NCI-H187 (cell line): ENCODE measurements around the gene CACNG6.
"Not testable (repeated sequence)": the region's sequence is repeated elsewhere in the genome, so short reads cannot be mapped to it uniquely, and the experiment has no call there.

Experiments used
- DNase-seq, 2 experiments: peaks; one replicate each; lab custom pipeline; 2025; lab: John Stamatoyannopoulos, UW

CACNG6 gene, protein sequence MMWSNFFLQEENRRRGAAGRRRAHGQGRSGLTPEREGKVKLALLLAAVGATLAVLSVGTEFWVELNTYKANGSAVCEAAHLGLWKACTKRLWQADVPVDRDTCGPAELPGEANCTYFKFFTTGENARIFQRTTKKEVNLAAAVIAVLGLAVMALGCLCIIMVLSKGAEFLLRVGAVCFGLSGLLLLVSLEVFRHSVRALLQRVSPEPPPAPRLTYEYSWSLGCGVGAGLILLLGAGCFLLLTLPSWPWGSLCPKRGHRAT

DNA sequence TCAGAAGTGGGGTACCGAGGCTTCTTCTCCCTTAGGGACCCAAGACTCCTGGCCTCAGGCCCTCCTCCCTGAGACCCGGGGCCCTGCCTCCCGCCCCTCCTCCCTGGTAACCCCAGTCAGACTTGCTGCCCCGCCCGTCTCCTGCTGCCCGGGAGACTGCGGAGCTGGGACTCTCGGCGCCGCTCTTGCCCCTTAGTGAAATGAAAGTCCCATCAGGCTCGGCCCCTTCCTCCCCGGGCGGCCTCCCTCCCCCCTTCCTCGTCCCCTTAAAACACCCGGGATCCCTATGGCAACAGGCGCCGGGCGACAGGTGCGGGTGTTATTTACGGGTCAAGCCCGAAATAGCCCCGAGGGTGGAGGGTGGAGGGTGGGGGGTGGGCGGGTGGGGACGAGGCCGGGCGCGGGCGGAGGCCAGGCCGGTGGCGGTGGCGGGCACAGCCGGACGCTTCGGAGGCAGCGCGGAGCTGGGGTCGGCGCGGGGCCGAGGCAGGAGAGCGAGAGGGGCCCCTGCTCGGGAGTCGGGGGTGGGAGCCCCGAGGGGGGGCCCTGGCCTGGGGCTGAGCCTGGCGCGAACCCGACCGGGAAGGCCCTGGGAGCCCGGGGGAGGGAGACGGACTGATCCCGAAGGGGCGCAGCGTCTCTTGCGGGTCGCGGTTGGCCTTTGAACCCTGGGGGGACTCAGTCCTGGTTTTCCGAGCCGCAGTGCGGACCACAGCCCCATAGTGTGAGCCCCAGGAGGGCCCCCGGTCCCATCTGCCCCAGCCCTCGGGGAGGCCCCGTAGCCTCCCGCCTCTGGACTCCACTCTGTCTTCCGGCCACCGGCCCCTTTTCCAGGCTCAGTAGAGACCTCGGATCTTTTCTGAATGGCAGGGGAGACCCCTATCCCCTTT lies at the start of gene CACNG6:
Gene CACNG6 (plus strand): TSS at position 414 of the 890 bp plus-strand sequence. CDS start 1,241 bp downstream, outside the sequence.
- no peak for DNase-seq

DNA sequence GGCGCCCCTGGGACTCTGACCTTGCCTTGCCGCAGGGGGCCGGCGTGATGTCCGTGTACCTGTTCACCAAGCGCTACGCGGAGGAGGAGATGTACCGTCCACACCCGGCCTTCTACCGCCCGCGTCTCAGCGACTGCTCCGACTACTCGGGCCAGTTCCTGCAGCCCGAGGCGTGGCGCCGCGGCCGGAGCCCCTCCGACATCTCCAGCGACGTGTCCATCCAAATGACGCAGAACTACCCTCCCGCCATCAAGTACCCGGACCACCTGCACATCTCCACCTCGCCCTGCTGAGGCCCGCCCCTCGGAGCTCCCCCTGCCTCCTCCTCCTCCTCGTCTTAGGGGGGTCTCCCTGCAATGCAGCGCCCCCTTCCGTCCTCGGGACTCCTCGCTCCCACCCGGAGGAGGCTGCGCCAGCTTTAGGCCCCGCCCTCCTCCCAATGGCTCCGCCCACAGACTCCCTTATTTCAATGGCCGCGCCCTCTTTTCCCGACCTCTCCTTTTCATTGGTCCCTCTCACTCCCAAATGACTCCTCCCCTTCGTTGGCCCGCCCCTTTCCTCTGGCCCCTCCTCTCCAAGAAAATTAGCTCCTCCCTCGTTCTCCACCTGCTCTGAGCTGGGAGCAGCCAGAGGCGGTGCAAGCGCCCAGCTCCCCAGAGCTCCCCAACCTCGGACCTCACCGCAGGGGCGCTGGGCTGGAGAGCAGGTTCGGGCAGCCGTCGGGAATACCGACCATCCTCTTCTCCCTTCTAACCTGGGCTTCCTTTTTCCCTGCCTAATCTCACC lies 49.2 kb upstream of the CACNG6 start:
- DNase-seq, result no peak

DNA sequence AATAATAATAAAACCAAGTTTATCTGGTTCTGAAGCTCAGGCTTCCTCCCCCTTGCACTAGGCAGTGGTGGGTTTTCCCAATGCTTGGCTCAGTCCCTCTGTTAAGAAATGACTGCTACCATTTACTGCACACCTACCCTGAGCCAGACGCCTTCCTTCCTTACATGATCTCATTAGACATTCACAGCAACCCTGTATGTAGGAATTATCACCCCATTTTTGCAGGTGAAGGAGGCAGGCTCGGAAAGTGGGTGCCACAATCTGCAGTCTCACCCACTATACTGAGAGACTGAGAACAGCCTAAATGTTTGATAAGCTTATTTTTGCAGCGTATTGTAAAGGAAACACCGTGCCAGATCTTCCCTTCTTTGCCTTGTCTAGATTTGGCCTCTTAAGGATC lies 47.0 kb upstream of the CACNG6 start:
- no peak for DNase-seq

DNA sequence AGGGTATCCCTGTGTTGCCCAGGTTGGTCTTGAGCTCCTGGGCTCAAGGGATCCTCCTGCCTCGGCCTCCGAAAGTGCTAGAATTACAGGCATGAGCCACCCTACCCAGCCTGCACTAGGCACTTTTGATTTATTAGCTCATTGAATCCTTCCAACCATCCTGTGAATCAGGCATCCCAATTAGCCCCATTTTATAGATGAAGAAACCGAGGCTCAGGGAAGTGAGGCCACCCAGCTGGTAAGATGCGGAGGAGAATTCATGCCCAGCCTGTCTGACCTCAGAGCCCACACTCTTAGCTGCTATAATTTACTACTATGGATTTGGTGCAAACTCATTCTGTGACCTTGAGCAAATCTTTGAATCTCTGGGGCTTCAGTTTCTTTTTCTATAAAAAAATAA lies 46.5 kb upstream of the CACNG6 start:
- DNase-seq, result no peak

DNA sequence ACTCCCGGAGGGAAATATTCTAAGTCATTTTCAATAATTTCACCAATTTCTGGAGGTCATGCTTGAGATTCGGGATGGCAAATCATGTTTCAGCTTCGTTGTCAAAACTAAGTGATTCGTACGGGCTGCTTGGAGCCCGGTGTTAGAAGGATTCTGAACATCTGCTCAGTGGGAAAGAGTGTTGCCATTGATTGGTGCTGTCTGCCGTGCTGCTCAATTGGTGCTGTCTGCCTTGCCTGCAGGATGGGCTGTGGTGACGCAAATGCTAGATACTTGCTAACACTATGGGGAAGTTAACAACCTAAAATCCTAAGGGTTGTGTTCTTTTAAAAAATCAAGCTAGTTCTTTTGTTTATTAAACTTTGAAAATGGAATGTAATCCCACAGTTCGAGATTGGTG lies 46.0 kb upstream of the CACNG6 start:
- no peak for DNase-seq

DNA sequence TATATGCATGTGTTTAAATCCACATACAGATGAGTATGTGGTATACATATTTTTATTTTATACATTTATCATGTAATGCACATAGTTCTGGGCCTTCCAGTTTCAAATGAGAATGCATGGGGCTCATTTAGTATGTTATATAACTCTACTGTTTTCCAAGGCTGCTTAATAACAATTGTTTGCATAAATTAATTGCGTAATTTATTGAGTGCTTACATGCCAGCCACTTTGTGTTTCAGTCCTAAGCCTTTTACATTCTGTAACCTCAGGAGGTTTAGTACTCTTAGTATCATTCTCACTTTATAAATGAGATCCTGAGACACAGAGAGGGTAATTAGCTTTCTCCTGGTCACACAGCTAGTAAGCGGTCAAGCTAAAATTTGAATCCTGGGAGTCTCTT lies 45.4 kb upstream of the CACNG6 start:
- no peak for DNase-seq

DNA sequence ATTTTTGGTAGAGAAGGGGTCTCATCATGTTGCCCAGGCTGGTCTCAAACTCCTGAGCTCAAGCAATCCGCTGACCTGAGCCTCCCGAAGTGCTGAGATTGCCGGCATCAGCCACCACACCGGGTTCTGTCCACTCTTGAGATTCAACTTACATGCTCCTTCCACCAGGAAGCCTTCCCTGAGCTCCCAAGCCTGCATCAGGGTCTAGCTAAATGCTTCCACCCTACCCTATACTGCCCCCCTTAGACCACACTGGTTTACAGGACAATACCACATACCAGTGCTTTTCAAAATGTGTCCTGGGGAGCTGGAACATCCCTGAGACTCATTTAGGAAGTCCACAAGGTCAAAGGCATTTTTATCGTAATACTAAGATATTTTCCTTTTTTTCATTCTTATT lies 43.8 kb upstream of the CACNG6 start:
- DNase-seq, result no peak

DNA sequence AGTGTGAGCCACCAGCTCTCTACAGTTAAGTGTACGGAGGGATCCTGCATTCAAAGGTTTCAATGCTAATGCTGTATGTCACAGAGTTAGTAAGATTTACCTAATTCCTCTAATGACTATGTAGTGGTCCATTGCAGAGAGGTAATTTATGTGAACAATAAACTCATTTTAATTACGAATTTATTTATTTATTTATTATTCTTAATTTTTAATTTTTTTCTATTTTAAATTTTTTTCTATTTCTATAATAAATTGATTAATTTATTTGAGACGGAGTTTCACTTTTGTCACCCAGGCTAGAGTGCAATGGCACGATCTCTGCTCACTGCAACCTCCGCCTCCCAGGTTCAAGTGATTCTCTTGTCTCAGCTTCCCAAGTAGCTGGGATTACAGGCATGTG lies 42.8 kb upstream of the CACNG6 start:
- not testable (repeated sequence) for DNase-seq

DNA sequence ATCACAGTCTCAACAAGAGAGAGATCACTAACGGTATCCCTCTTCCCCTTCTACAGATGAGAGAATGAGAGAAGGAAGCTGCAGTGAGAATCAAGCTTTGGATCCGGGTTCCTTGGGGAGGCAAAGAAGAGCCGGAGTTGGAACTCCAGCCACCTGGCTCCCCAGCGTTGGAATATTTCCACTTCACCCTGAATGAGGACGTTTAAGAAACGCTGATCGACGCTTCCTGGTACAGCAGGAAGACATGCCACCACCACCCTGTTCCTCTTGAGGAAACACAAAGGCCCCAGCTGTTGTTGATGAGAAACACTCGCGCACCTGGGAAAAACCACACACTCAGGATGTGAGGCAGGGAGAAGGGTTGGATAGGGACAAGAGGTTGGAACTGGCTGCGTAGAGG lies 40.0 kb upstream of the CACNG6 start:
- DNase-seq, result no peak

DNA sequence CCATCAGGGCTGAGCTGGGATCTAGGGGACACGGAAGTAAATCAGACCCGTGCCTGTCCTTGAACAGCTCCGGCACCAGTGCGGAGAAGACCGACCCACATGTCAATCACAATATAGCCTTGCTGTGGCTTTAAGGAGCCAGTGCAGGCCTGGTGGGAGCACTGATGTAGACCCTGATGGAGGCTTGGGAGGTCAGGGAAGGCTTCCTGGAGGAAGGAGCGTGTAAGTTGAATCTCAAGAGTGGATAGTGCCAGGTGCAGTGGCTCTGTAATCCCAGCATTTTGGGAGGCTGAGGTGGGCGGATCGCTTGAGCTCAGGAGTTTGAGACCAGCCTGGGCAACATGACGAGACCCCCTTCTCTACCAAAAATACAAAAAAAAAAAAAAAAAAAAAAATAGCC lies 39.5 kb upstream of the CACNG6 start:
- DNase-seq, result no peak

DNA sequence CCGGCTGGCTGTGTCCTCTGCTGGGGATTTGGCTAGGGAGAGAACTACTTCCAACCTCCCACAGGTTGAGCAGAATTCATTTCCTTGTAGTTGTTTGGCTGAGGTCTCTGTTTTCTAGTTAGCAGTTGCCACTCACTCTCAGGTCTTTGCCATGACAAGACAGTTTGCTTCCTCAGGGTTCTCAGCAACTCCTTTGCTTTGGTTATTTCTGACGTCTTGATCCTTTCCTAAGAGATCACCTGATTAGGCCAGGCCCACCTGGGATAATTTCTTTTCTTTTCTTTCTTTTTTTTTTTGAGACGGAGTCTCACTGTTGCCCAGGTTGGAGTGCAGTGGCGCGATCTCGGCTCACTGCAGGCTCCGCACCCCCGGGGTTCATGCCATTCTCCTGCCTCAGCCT lies 38.1 kb upstream of the CACNG6 start:
- no peak for DNase-seq

DNA sequence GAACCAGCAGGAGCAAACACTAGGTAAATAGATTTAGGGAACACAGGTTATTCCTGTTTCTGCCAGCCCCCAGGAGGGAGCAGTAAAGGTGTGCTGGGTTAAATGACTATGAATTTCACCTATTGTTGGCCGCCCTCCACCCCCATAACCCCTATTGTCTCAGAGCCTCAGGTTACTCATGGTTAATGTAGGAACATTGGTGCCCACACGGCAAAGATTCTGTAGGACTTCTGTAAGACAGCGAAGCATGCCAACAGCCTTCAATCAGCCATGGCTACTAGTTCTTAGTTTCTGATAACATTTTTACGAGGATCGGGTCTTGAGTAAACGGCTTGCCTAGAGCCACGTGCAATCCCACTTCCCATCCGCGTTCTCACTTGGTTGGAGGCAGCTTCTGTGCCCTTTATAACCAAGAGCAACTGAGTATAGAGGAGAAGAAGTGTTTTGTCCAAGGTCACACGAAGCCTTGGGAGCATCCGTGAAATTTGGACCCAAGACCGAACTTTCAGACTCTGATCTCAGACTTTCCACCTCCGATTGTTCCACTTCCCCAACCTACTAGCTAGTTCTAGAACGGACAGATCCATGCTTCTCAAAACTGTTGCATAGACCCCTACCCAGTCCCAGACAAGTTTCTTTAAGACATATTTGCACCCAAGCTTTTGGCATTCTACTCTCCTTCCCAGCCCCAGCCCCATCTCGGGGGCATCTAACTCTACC lies 33.8 kb upstream of the CACNG6 start:
- DNase-seq, result no peak

DNA sequence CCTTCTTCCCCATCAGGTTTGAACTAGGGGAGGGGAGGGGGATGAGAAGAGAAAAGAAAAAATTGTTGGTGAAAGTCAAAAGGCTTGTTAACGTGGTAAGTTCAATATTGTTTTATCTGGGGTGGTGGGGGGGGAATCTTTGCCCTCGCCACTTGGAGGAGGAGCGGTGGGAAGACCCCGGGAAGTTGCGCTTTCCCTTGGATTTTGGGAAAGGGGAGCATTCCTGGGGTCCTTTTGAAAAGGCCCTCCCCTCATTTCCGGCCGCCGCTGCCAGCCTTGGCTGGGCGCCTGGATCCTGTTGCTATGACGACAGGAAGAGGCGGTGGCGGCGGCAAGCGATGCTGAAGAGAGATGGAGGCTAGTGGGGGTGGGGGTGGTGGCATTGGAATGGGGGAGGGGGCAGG lies 33.3 kb upstream of the CACNG6 start:
- DNase-seq, result no peak

DNA sequence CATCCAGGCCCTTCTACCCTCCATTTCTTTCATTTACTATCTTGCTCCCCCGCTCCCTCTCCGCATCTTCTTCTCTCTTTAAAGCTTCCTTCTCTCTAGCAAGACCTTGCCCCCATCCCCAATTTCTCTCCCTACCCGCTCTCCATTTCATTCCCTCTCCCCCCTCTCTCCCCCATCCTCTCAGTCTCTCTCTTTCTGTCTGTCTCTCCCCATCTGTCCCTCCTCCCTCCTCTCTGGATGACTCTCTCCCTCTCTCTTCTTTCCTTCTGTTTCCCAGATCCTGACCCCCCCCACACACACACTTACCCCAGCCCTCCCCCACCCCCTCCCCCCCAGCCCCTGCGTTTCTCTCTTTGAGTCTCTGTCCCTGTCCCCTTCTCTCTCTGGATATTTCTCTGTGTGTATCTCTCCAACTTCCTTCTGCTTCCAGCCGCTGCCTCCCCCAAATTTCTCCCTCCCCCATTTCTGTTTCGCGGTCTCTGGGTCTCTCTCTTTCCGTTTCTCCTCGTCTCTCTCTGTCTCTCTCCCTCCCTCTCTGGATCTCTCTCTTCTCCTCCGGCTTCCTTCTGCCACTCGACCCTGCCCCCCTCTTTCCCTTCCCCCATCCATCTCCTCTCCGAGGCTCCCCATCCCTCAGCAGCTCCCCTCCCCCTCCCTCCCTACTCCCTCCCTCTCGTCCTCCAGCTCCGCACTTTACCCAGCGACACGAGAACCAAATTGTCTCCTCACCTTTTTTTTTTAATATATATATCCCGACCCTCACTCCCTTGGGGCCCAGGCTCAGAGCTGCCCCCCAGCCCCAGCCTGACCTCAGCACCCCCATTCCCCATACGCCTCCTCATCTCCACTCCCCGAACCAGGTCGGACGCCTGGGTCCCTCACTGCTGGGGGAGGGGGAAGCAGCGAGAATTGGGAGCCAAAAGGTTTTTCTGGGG lies 32.3 kb upstream of the CACNG6 start:
- DNase-seq, result no peak

DNA sequence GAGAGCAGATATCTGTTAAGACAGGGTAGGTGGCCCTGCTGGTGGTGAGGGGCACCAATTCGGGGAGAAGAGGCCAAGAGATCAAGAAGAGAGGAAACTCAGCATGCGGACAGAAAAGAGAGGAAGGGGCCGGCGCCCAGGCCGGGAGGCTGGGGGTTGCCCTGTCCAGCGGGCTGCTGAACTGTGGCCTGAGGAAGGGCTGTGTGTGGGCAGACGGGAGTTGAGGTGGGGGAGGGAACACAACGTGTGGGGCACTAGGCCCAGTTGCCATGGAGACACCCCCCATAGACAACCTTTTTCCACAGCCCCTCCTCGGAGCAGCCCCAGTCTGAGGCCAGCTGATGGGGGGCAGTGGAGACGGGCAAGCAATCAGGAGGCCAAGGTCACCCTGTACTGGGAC lies 31.2 kb upstream of the CACNG6 start:
- no peak for DNase-seq

DNA sequence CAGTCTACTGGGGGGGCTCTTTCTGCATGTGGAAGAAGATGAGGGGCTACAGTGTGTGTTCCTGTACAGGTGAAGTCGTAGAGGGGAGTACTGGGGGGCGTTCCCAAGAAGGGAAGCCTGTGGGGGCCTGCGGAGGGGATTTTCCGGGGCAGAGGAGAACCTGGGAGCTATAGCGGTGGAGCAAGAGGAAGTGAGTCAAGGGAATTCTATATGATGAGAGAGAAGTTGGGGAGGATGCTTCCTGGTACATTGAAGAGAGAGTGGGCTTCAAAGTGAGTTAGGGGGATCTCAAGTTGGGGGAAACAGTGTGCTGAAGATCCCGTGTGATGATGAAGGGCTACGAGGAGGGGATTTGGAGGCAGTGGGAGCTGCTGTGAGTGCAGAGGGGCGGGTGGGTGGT lies 30.6 kb upstream of the CACNG6 start:
- no peak for DNase-seq

DNA sequence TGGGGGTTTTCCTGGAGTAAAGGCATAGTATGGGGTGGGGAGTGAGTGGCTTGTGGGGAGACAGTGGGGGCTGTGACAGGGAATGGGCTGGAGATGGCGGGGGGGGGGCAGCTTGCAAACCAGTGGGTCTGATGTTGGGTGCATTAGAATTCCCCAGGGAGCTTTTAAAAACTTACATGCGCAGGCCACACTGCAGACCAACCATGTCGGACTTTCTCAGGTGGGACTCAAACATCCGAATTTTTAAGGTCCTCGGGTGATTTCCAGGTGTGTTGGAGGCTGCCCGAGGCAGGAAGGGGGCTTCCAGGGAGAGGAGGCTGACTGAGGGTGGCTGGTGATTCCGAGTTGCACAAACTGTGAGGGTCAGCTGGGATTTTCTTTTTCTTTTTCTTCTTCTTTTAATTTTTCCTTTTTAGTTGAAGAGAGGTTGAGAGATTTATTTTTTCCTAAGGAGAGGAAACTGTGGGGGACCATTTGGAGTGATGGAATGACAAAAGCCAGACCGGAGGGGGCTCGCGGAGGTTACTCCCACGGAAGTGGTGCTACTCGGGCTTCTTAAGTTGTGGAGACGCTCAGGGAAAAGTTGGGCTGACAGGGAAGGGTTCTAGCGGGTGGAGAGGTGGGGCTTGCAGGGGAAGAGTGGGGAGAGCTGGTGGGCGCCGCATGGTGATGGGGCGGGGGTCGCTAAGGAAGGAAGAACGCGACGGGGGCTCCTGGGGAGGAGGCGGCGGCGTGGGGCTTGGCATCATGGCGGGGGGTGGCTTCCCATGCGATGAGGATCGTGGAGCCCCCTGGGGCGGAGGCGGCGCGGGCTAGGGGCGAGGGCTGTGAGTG lies 29.7 kb upstream of the CACNG6 start:
- DNase-seq, result no peak

DNA sequence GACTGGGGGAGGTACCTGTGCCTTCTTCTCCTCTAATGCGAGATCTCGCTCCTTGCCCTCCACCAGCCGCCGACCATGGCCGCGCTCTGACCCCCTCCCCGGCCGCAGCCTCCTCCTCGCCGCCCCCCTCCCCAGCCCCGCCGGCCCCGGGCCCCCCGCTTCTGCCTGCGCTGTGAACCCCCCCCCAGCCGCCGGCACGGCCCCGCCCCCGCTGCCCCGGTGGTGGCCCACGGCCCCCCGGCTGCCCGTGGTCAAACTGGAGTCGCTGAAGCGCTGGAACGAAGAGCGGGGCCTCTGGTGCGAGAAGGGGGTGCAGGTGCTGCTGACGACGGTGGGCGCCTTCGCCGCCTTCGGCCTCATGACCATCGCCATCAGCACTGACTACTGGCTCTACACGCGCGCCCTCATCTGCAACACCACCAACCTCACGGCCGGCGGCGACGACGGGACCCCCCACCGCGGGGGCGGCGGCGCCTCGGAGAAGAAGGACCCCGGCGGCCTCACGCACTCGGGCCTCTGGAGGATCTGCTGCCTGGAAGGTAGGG lies 28.5 kb upstream of the CACNG6 start, which contains the start of gene CACNG8:
Gene CACNG8 (plus strand): TSS at position 51 of the 545 bp plus-strand sequence.
- DNase-seq, result no peak

DNA sequence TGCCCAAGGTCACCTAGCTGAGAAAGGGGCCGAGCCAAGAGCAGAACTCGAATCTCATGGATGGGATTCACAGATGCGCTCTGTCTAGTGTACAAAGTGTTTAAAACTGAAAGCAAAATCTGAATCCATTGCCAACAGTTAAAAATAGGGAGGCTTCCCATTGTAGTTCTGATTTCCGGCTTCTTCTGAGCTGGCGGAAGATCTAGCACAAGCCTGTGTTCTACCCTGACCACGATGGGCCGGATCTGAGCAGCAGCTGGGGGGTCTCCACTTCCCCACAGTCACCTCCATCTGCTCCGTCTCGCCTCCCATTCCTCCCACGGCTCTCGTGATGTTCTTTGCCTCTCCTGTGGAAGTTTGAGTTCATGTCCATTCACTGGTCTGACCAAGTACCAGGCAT lies 26.3 kb upstream of the CACNG6 start:
- no peak for DNase-seq

DNA sequence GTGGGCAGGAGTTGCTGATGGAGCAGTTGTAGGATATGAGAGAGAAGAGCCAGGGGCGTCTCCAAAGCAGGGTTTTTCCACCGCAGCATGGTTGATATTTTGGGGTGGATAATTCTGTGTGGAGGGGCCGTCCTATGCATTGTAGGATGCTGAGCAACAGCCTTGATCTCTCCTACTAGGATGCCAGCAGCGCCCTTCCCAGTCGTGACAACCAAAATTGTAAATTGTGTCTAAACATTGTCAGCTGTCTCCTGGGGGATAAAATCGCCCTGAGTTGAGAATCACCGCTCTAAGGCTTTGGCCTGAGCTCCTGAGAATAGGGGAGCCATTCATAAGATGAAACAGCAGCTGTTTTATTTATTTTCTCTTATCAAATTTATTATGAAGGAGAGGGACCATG lies 24.5 kb upstream of the CACNG6 start:
- DNase-seq, result no peak
